ENCODE results near the gene STX3. TPM values are rescaled to one million over a fixed set of nuclear protein-coding genes. Genes with fewer than 3 reads are reported as not detected.

The STX3 gene
- total and polyA plus RNA-seq, 2 of the 4 experiments (the other 2 are of a cell fraction), result 5.0 to 5.4 TPM

DNA sequence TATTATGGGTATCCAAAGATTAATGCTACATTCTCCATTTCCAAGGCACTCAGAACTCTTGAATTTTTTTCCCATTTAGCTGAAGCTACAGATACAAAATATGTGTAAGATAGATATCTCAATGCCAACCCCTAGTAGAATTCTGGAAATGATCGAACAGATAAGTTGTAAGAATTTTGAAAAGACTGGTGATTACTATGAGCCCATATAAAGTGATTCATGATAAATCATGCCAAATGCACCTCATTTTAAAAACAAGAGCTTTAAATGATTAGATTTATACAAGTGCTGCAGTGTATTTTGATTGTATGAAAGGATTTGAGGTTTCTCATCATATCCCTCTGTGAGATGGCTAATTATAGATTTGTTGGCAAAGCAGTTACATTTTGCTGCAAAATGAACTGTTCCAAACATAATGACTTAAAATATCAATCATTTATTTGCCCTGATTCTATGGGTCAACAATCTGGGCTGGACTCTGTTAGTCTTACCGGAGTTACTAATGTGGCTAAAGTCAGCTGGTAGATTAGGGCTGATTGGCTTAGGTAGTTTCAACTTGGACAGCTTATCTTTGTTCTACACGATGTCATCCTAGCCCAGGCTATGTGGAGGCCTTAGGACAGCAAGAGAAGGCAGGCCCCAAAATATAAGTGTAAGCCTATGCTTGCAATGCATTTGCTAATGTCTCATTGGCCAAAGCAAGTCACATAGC, 44.9 kb upstream of the STX3 start:
- no peak overlapping the region for H2BK20ac ChIP-seq (ENCODE audit: low read depth, low read length)
- no peaks in the 10 kb centered on the region for H3K36me3 ChIP-seq (ENCODE audit: control insufficient read depth, insufficient read depth, low read length)
- no peak overlapping the region for H3K4me3 ChIP-seq (ENCODE audit: insufficient read depth, low read depth, low read length)
- no peak for TF ChIP-seq ELK1 (IDR thresholded peaks at IDR 0.05; ENCODE audit: borderline replicate concordance, low read depth, low read length)
- no peak overlapping the region for H2BK120ac ChIP-seq (ENCODE audit: low read depth, low read length)
- CTCF ChIA-PET, result interaction anchor here (1.3 kb wide), 1 partner anchor 8 kb away, joined by 5 read pairs; no protein-coding TSS in a partner anchor
- no peaks in the 10 kb centered on the region for H4K20me1 ChIP-seq (ENCODE audit: insufficient read depth, low read length)
- H3K4me1 ChIP-seq (ENCODE audit: control insufficient read depth, insufficient read depth, low read length), result peaks cover 9% of the 10 kb centered on the region; the same call in 1 of the 2 replicates
- ATAC-seq (ENCODE audit: low read depth) (no peak), DNase-seq (peak; percentile 4)
- WGBS, 2 experiments (ENCODE audit: extremely low coverage in 2 of 2, insufficient read length in 1 of 2), result no CpG with 5 or more reads among the region's 3 CpGs
- no peaks in the 10 kb centered on the region for H3K79me1 ChIP-seq (ENCODE audit: low read depth in 1 of 2, low read length in 2 of 2)
- H3K18ac ChIP-seq (ENCODE audit: low read depth, low read length), result peak overlapping the region; percentile 73; the same call in 1 of the 2 replicates
- H2AK9ac ChIP-seq (replicated peaks; ENCODE audit: low read depth, low read length, poor library complexity), result no peak overlapping the region
- H4K5ac ChIP-seq (ENCODE audit: low read depth, low read length), result no peak overlapping the region; the same call in 1 of the 2 replicates
- POLR2A ChIA-PET (ENCODE audit: unreplicated experiment), result no interaction called here
- no peak overlapping the region for H3K56ac ChIP-seq (ENCODE audit: extremely low read depth, insufficient read depth, low read length)
- H3K4me2 ChIP-seq (ENCODE audit: low read depth, low read length), result no peak overlapping the region
- 0 out of 2 replicates have a peak, but pooled peaks cover 3% of the 10 kb centered on the region for H3K9me1 ChIP-seq (ENCODE audit: insufficient read depth, low read length)
- no peak overlapping the region for H3K9ac ChIP-seq (ENCODE audit: low read depth, low read length)
- no peak overlapping the region for H2AK5ac ChIP-seq (ENCODE audit: low read depth, low read length)
- intact Hi-C loops (cut with micrococcal nuclease), result no loop called here
- no peak overlapping the region for H4K8ac ChIP-seq (ENCODE audit: low read depth in 2 of 2, low read length in 2 of 2)
- no peaks in the 10 kb centered on the region; the same call in 1 of the 2 replicates for H3K9me3 ChIP-seq (ENCODE audit: control insufficient read depth, insufficient read depth, low read length)
- peak overlapping the region; percentile 65 for H2BK5ac ChIP-seq (ENCODE audit: low read depth, low read length, poor library complexity, severe bottlenecking)
- no peak overlapping the region for H3K23ac ChIP-seq (ENCODE audit: low read depth, low read length)
- no peaks in the 10 kb centered on the region; the same call in 1 of the 2 replicates for H3K27me3 ChIP-seq (ENCODE audit: control insufficient read depth, insufficient read depth, low read length)
- H2BK15ac ChIP-seq (ENCODE audit: low read depth, low read length), result no peak overlapping the region
- dilution Hi-C loops (cut with HindIII; ENCODE audit: low sequenced_read_pairs, unreplicated experiment), result no loop called here
- no peak overlapping the region for H3K27ac ChIP-seq (ENCODE audit: insufficient read depth, low read length)
- peak overlapping the region; percentile 67 for H2AFZ ChIP-seq (replicated peaks; ENCODE audit: low read length, poor library complexity)
- in situ Hi-C loops (cut with MboI; ENCODE audit: low sequenced_read_pairs), result no loop called here
- H3K4ac ChIP-seq (ENCODE audit: low read depth, low read length), result no peak overlapping the region
- H3K14ac ChIP-seq (replicated peaks; ENCODE audit: low read depth, low read length), result no peak overlapping the region
- no TSS peak for BruUV-seq (replicated peaks)
- H4K91ac ChIP-seq (ENCODE audit: insufficient read depth, low read depth, low read length), result no peak overlapping the region
